ENCODE data around the gene RASSF5.

RASSF5 gene

GRCh38 chr1:206568256-206568655 is 60.9 kb downstream of the RASSF5 start:
- Histone ChIP-seq H4K20me1 (ENCODE audit: control insufficient read depth, insufficient read depth, low read depth, low read length) (no peaks in the 10 kb centered on the region), H3K4me3 (ENCODE audit: low read length) (no peak overlapping the region), H3K9me3 (ENCODE audit: control insufficient read depth, insufficient read depth, low read length) (no peaks in the 10 kb centered on the region), H3K79me2 (ENCODE audit: control insufficient read depth, low read length) (peaks cover 15% of the 10 kb centered on the region), H3K4me1 (ENCODE audit: control insufficient read depth, low read length) (peaks cover 4% of the 10 kb centered on the region), H3K27ac (ENCODE audit: low read depth, low read length) (no peak overlapping the region), H3K27me3 (ENCODE audit: control insufficient read depth, low read length) (no peaks in the 10 kb centered on the region), H3K36me3 (ENCODE audit: control insufficient read depth, low read length) (peaks cover 10% of the 10 kb centered on the region), H3K9me2 (replicated peaks; ENCODE audit: control insufficient read depth, low read length) (no peaks in the 10 kb centered on the region), H3K4me2 (ENCODE audit: low read length) (no peak overlapping the region), H3F3A (ENCODE audit: control insufficient read depth, insufficient read depth) (no peaks in the 10 kb centered on the region)
- TF ChIP-seq EZH2phosphoT487 (IDR thresholded peaks at IDR 0.05; ENCODE audit: borderline replicate concordance, low read length) (no peak), CTCF (IDR thresholded peaks at IDR 0.05; ENCODE audit: low read depth, low read length, poor library complexity, severe bottlenecking) (no peak)

- Histone ChIP-seq H3K27me3 (ENCODE audit: control insufficient read depth, low read length) (no peaks in the 10 kb centered on the region), H3F3A (ENCODE audit: control insufficient read depth, insufficient read depth) (no peaks in the 10 kb centered on the region), H3K36me3 (ENCODE audit: control insufficient read depth, low read length) (peaks cover 5% of the 10 kb centered on the region), H4K20me1 (ENCODE audit: control insufficient read depth, insufficient read depth, low read depth, low read length) (no peaks in the 10 kb centered on the region), H3K4me2 (ENCODE audit: low read length) (no peak overlapping the region), H3K4me1 (ENCODE audit: control insufficient read depth, low read length) (peaks cover 2% of the 10 kb centered on the region), H3K4me3 (ENCODE audit: low read length) (no peak overlapping the region), H3K79me2 (ENCODE audit: control insufficient read depth, low read length) (peaks cover 9% of the 10 kb centered on the region), H3K27ac (ENCODE audit: low read depth, low read length) (no peak overlapping the region), H3K9me3 (ENCODE audit: control insufficient read depth, insufficient read depth, low read length) (no peaks in the 10 kb centered on the region), H3K9me2 (replicated peaks; ENCODE audit: control insufficient read depth, low read length) (no peaks in the 10 kb centered on the region)
- TF ChIP-seq CTCF (IDR thresholded peaks at IDR 0.05; ENCODE audit: low read depth, low read length, poor library complexity, severe bottlenecking), result no peak
- no peak for TF ChIP-seq EZH2phosphoT487 (IDR thresholded peaks at IDR 0.05; ENCODE audit: borderline replicate concordance, low read length)
Measured at GRCh38 chr1:206568779-206569352, 61.5 kb downstream of the RASSF5 start.

DNA sequence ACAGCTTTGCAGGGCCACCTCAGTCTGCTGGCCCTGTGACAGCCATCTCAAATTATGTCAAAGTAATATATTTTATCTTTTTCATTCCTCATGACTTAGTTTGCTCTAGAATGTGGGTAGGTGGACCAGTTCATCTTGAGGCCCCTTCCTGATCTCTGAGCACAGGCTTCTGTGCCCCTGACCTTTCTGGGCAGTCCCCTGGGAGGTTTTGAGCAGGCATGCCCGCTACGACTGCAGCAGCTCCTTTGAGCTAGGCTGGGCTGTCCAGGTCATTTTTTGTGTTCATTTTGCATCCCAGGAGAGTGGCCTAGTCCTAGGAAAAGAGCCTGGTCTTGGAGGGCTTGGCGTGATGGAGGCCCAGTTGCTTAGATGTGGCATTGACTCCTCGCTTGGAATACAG is 62.2 kb downstream of the RASSF5 start:
- Histone ChIP-seq H3K9me3 (ENCODE audit: control insufficient read depth, insufficient read depth, low read length) (no peaks in the 10 kb centered on the region), H4K20me1 (ENCODE audit: control insufficient read depth, insufficient read depth, low read depth, low read length) (no peaks in the 10 kb centered on the region), H3K27ac (ENCODE audit: low read depth, low read length) (no peak overlapping the region), H3K36me3 (ENCODE audit: control insufficient read depth, low read length) (no peaks in the 10 kb centered on the region; the same call in 1 of the 2 replicates), H3K4me3 (ENCODE audit: low read length) (no peak overlapping the region), H3K4me2 (ENCODE audit: low read length) (no peak overlapping the region), H3K9me2 (replicated peaks; ENCODE audit: control insufficient read depth, low read length) (no peaks in the 10 kb centered on the region), H3K79me2 (ENCODE audit: control insufficient read depth, low read length) (peaks cover 10% of the 10 kb centered on the region), H3F3A (ENCODE audit: control insufficient read depth, insufficient read depth) (no peaks in the 10 kb centered on the region), H3K4me1 (ENCODE audit: control insufficient read depth, low read length) (peaks cover 9% of the 10 kb centered on the region), H3K27me3 (ENCODE audit: control insufficient read depth, low read length) (no peaks in the 10 kb centered on the region)
- TF ChIP-seq EZH2phosphoT487 (IDR thresholded peaks at IDR 0.05; ENCODE audit: borderline replicate concordance, low read length) (no peak), CTCF (IDR thresholded peaks at IDR 0.05; ENCODE audit: low read depth, low read length, poor library complexity, severe bottlenecking) (no peak)

Data from DOHH2 (cell line).